IPS-20b (cell line): ENCODE measurements around the gene CNTN4.
A peak's percentile ranks its signal among the peaks of the same experiment; 100 is the strongest.
"Not testable (repeated sequence)": the region's sequence is repeated elsewhere in the genome, so short reads cannot be mapped to it uniquely, and the experiment has no call there.

Experiments used
- H3K27ac ChIP-seq: one replicate; pipeline ENCODE4 v1.5.1; 2013; ENCODE audit warnings: low read length
- H3K27me3 ChIP-seq: 2 replicates; pipeline ENCODE4 v1.6.1; 2013; ENCODE audit warnings: mild to moderate bottlenecking, low read length, inconsistent platforms; ENCODE audit not compliant: insufficient read depth
- H3K36me3 ChIP-seq: 2 replicates; pipeline ENCODE4 v1.6.1; 2013; ENCODE audit warnings: low read depth, mild to moderate bottlenecking, inconsistent platforms, low read length, moderate library complexity; ENCODE audit not compliant: insufficient read depth
- H3K4me1 ChIP-seq: 2 replicates; pipeline ENCODE4 v1.6.1; 2013; ENCODE audit warnings: mild to moderate bottlenecking, control low read depth, inconsistent platforms, low read length, moderate library complexity; ENCODE audit not compliant: insufficient read depth
- H3K4me3 ChIP-seq: 2 replicates; pipeline ENCODE4 v1.5.1; 2013; ENCODE audit warnings: mild to moderate bottlenecking, low read length, inconsistent platforms
- H3K9ac ChIP-seq: 2 replicates; pipeline ENCODE4 v1.6.1; 2013; ENCODE audit warnings: low read depth, mild to moderate bottlenecking, inconsistent platforms, low read length, moderate library complexity
- H3K9me3 ChIP-seq: 2 replicates; pipeline ENCODE4 v1.6.1; 2013; ENCODE audit warnings: mild to moderate bottlenecking, low read depth, low read length, inconsistent platforms; ENCODE audit not compliant: insufficient read depth

The CNTN4 gene

DNA sequence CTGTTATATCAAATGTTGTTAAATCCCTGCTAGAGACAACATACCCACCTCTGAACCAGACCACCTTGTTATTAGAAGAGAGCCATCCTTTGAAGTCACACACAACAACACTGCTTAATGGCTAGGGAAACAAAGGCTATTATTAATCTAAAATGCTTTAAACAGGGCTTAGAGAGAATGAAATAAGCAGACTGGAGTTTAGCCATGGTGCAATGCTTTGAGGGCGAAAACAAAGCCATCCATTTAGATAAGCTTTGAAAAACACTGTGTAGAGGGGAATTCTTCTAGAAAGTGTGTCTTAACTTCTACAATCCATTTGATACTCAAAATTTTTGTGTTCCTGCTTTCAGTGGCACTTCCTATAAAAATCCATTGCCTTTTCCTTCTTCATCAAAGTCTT is 862.9 kb downstream of the CNTN4 start:
- Histone ChIP-seq H3K4me1 (peaks cover 16% of the 10 kb centered on the region), H3K9me3 (no peaks in the 10 kb centered on the region), H3K27me3 (no peaks in the 10 kb centered on the region), H3K4me3 (no peak overlapping the region), H3K9ac (no peak overlapping the region), H3K36me3 (no peaks in the 10 kb centered on the region), H3K27ac (no peak overlapping the region)

DNA sequence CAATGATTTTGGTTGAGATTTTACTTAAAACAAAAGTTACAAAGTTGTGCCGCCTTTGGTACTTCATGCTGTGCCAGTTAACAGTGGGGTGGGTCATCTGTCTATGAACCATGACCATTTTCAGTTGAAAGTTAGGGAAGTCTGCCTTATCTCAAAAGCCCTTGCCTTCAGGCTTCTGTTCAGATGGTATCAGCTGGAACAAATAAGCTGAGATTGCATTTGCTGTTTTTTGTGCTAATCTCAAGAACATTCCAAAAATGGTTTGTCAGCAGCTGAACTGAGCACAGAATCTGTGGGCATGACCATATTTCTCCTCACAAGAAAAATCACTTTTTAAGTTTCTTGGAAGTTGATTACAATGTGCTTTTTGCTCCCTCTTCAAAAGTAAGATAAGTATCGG is 869.2 kb downstream of the CNTN4 start:
- Histone ChIP-seq H3K4me1 (peaks cover 10% of the 10 kb centered on the region; the same call in 1 of the 2 replicates), H3K9me3 (no peaks in the 10 kb centered on the region), H3K9ac (no peak overlapping the region), H3K27me3 (no peaks in the 10 kb centered on the region), H3K27ac (no peak overlapping the region), H3K36me3 (no peaks in the 10 kb centered on the region), H3K4me3 (no peak overlapping the region)

DNA sequence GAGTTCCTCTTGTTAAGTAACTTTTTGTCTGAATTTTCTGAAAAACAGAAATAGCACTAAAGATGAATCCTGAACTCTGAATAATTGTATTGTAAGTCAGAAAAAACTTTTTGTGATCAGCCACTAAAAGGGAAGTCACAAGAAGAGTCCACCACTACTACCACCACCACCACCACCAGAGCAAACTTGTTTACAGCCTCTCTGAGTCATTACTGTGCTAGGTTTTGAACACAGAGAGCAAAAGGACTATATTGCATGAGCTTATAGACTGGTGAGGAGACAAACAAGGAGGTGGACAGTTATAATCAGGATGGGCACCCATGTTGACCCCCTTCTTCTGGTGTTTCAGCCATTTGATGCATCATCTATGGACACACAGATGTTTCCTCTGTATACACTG is 869.8 kb downstream of the CNTN4 start:
- no peaks in the 10 kb centered on the region for H3K9me3 ChIP-seq
- H3K4me1 ChIP-seq = peaks cover 5% of the 10 kb centered on the region; the same call in 1 of the 2 replicates
- no peak overlapping the region for H3K4me3 ChIP-seq
- no peaks in the 10 kb centered on the region for H3K27me3 ChIP-seq
- no peaks in the 10 kb centered on the region for H3K36me3 ChIP-seq
- H3K9ac ChIP-seq = no peak overlapping the region
- no peak overlapping the region for H3K27ac ChIP-seq

DNA sequence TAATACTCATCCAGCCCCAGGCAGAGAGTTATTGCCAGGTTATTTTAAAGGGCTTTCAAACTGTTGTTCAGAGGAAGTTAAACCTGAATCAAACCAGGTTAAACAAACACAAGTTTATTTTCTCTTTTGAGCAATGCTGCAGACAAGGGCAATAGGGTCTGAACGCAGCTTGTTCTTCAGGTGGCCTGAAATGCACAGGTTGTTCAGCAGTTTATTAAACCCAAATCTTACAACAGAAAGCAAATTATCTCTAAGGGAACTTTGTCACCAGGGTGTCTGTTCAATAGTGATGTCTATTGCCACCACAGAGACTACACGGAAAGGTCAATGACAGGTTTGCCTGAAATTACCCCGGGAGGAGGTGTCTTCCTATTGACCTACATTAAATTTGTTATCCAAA is 877.5 kb downstream of the CNTN4 start:
- peaks cover 23% of the 10 kb centered on the region for H3K4me1 ChIP-seq
- H3K4me3 ChIP-seq = no peak overlapping the region
- no peaks in the 10 kb centered on the region for H3K27me3 ChIP-seq
- no peak overlapping the region for H3K27ac ChIP-seq
- H3K36me3 ChIP-seq = no peaks in the 10 kb centered on the region
- H3K9ac ChIP-seq = no peak overlapping the region
- H3K9me3 ChIP-seq = no peaks in the 10 kb centered on the region

DNA sequence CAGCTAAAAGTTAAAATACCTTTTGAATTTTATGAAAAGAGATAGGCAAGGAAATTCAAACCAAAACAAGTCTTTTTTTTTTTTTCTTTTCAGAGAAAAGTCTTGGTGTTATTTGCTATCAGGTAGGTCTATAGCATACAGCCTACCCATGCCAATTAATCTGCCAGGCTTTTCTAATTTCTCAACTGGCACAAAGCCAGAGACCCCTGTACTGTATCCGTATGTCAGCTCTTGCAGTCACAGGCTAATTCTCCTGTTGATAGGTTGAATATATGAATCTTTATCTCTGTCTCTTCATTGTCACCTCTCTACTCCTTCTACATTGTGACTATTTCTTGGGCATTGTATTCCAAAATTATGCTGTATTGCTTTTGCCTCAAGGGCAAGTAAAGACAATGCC is 878.1 kb downstream of the CNTN4 start:
- Histone ChIP-seq H3K9ac (no peak overlapping the region), H3K36me3 (no peaks in the 10 kb centered on the region), H3K4me1 (peaks cover 19% of the 10 kb centered on the region), H3K27ac (no peak overlapping the region), H3K27me3 (no peaks in the 10 kb centered on the region), H3K4me3 (no peak overlapping the region), H3K9me3 (no peaks in the 10 kb centered on the region)

DNA sequence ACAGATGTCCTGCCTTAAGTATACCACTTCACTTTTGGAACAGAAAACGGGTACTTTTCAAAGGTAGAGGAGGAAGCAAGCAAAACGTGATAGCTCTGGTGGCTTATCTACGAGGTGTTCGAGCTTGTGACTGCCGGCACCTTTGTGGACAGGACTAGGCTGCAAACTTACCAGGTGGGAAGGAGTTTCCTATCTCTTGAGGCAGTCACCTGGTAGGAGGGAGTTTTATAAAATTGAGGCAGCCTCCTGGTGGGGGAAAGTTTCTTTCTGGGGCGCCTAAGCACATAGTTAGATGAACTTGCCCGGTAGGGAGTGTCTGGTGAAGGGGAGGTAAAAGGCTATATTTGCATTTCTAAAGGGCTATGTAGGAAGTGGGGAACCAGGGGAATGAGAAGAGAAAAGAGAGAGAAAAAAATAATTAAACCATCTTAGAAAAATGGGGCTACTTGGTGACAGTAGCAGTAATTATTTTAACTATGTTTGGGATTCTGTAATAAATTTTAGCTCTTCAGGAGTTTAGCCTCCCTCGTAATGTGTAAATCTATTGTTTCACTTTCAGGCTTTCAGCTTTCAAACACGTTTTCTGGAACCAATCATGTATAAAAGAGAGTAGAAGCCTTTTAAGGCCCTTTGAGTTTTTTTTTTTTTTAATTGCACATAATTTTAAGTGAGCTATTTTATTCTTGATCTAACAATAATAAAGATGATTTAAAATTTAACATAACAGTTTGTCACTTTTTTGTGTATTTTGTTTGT is 880.5 kb downstream of the CNTN4 start:
- no peaks in the 10 kb centered on the region for H3K36me3 ChIP-seq
- peaks cover 19% of the 10 kb centered on the region for H3K4me1 ChIP-seq
- H3K4me3 ChIP-seq = peak overlapping the region; percentile 41
- H3K9ac ChIP-seq = no peak overlapping the region; the same call in 1 of the 2 replicates
- H3K27ac ChIP-seq = no peak overlapping the region
- no peaks in the 10 kb centered on the region for H3K27me3 ChIP-seq
- no peaks in the 10 kb centered on the region for H3K9me3 ChIP-seq

DNA sequence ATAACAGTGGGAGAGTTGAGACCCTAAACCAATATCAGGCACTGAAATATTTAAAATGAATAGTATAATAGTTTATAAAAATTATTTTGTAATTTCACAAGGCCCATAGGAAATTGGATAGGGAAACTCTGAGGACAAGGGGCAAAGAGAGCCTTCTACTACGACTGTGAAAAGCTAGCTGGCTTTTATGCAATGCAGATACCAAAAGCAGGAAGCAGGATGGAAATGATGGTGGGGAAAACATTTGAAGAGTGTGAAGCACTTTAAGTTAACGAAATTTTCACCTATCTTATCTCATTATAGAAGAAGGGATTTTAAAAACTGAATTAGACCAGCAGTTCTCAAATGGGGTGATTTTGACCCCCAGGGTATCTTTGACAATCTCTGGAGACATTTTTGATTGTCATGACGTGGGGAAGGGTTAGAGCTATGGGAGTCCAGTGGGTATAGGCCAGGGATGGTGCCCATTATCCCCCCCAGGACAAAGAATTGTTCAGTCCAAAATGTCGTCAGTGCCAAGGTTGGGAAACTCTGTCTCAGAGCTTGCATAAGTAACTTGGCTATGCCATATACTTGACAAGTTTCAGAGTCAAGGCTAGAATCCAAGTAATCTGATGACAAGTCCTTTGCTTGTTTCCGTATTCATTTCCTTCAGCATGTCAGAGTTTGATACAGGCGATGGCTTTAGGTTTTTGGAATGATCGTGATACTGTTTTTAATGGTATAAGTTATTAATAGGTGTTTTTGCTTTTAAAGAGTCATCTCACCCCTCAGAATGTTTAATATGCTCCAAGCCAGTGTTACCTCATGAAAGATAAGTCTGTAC is 885.6 kb downstream of the CNTN4 start:
- Histone ChIP-seq H3K9me3 (no peaks in the 10 kb centered on the region), H3K4me1 (peaks cover 11% of the 10 kb centered on the region), H3K9ac (no peak overlapping the region), H3K4me3 (no peak overlapping the region), H3K27me3 (no peaks in the 10 kb centered on the region), H3K27ac (no peak overlapping the region), H3K36me3 (no peaks in the 10 kb centered on the region)

DNA sequence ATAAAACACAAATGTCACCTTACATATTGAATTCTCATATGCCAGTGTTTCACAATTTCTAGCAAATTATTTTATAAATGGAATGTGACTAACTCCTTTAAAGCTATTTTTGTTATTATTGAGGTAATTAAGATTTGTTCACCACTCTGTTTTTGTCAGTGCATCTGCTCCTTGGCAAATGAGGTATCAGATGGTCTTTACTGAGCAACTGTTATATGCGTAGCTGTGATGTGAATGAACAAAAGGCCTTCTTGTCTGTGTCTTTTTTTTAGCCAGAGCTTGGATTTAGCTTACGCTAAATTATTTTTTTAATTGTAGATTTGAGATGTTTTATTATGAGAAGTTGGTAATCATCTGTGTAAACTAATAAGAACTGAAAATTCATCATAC is 886.2 kb downstream of the CNTN4 start:
- Histone ChIP-seq H3K9ac (no peak overlapping the region), H3K4me1 (peaks cover 5% of the 10 kb centered on the region), H3K36me3 (no peaks in the 10 kb centered on the region), H3K27me3 (no peaks in the 10 kb centered on the region), H3K4me3 (no peak overlapping the region), H3K9me3 (no peaks in the 10 kb centered on the region), H3K27ac (no peak overlapping the region)

DNA sequence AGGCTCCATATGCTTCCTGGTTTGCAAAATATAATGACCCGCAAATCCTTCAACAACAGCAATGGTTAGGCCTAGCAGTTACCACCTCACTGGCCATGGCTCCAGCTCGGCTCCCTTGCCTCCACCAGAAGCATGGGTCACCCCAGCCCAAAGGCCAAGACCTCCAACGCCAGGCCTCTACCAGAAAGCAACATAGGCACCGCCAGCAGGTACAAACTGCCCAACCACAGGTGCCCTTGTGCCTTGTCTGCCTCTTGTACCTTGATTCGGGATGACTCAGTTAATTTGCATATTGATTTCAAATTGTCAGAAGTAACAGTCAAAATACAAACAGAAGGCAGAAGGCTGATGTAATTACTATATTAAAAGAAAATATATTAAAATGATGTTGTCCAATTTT is 886.8 kb downstream of the CNTN4 start:
- no peaks in the 10 kb centered on the region for H3K36me3 ChIP-seq
- no peak overlapping the region for H3K27ac ChIP-seq
- H3K9ac ChIP-seq = no peak overlapping the region
- no peaks in the 10 kb centered on the region for H3K27me3 ChIP-seq
- no peak overlapping the region for H3K4me3 ChIP-seq
- no peaks in the 10 kb centered on the region; the same call in 1 of the 2 replicates for H3K4me1 ChIP-seq
- H3K9me3 ChIP-seq = no peaks in the 10 kb centered on the region

DNA sequence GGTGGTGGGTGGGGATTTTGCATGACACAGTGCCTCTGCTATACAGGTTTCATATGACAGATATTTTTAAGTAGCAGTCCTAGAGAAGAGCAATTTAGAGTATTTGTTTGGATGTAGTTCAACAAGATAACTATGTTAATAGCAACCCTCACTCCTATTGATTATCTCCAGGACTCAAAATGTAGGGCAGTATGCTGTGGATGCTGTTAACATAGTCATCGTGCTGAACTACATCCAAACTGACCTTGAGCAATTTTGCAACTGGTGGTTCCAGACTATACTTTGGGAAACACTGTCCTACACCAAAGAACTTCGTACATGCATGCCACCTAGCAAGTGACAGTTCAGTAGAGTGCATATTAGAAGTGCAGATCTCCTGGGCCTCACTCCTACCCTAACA is 893.9 kb downstream of the CNTN4 start:
- no peaks in the 10 kb centered on the region for H3K27me3 ChIP-seq
- H3K4me3 ChIP-seq = no peak overlapping the region
- H3K9ac ChIP-seq = no peak overlapping the region
- no peaks in the 10 kb centered on the region for H3K9me3 ChIP-seq
- H3K4me1 ChIP-seq = peaks cover 2% of the 10 kb centered on the region; the same call in 1 of the 2 replicates
- no peak overlapping the region for H3K27ac ChIP-seq
- no peaks in the 10 kb centered on the region for H3K36me3 ChIP-seq

DNA sequence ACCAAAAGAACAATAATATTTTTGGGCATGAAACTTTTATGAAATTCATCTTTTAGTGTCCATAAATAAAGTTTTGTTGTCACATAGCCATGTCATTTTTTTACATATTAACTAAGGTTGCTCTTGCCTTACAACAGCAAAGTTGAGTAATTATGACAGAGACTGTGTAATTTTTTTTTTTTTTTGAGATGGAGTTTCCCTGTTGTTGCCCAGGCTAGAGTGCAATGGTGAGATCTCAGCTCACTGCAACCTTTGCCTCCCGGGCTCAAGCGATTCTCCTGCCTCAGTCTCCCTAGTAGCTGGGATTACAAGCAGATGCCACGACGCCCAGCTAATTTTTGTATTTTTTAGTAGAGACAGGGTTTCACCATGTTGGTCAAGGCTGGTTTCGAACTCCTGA is 894.5 kb downstream of the CNTN4 start:
- H3K36me3 ChIP-seq, H3K9ac ChIP-seq, H3K27me3 ChIP-seq, H3K4me1 ChIP-seq, H3K9me3 ChIP-seq, H3K27ac ChIP-seq, H3K4me3 ChIP-seq: not testable (repeated sequence)

DNA sequence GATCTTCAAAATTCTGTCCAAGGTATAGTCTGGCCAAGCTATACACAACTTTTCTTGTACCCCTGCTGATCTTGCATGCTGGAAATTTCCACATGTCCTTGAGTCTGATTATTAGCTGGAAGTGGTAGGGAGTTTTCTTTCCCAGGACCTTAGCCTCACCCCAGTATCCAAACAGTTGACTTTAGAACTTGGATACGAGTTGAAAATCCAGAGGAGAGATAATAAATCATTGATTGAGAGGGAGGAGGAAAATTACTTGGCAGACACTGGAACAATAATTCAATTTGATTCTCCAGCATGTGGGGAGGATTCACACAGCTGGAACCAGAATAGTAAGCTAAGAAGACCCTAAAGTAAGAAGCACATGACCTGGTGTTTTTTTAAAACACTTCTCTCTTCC is 895.1 kb downstream of the CNTN4 start:
- Histone ChIP-seq H3K4me3 (no peak overlapping the region), H3K9me3 (no peaks in the 10 kb centered on the region), H3K27ac (no peak overlapping the region), H3K4me1 (peaks cover 2% of the 10 kb centered on the region; the same call in 1 of the 2 replicates), H3K36me3 (no peaks in the 10 kb centered on the region), H3K9ac (no peak overlapping the region), H3K27me3 (no peaks in the 10 kb centered on the region)
